Heart right ventricle (tissue), 16 donors: ENCODE measurements around the gene COG5. TPM values are rescaled to one million over a fixed set of nuclear protein-coding genes. Genes with fewer than 3 reads are reported as not detected.

Source experiments
- ATAC-seq, 8 donors: fragments of 200-7000 bp; cut with Tn5 transposase; one replicate each; pipeline ENCODE4 v1.9.1; 2020; ENCODE audit warnings: mild to moderate bottlenecking in 8 of 8, moderate library complexity in 8 of 8, moderate number of reproducible peaks in 1 of 8
- DNase-seq, 2 donors: peaks; one replicate each; pipeline ENCODE4 v3.0.0-alpha.2; 2020
- H3K27ac ChIP-seq, 10 donors: fragments of 200-600 bp; sonication (generic) in 2 of 10; one replicate each; pipeline versions ENCODE4 v1.5.0 to v1.8.0; 2020 to 2022; ENCODE audit warnings: mild to moderate bottlenecking in 3 of 10
- H3K27me3 ChIP-seq, 7 donors: fragments of 200-600 bp; one replicate each; pipeline ENCODE4 v1.8.0; 2021 to 2022; ENCODE audit warnings: mild to moderate bottlenecking in 2 of 7
- H3K36me3 ChIP-seq, 9 donors: fragments of 200-600 bp; sonication (generic) in 1 of 9; one replicate each; pipeline versions ENCODE4 v1.5.0 to v1.8.0; 2020 to 2022; ENCODE audit warnings: mild to moderate bottlenecking in 2 of 9
- H3K4me1 ChIP-seq, 9 donors: fragments of 200-600 bp; sonication (generic) in 1 of 9; one replicate each; pipeline versions ENCODE4 v1.5.0 to v1.8.0; 2020 to 2022; ENCODE audit warnings: mild to moderate bottlenecking in 4 of 9
- H3K4me3 ChIP-seq, 10 donors: fragments of 200-600 bp; sonication (generic) in 2 of 10; one replicate each; pipeline versions ENCODE4 v1.5.0 to v1.8.0; 2020 to 2022; ENCODE audit warnings: mild to moderate bottlenecking in 7 of 10, moderate library complexity in 2 of 10
- H3K9me3 ChIP-seq, 11 donors: fragments of 200-600 bp in 10 of 11; sonication (generic) in 2 of 11; one replicate each; pipeline versions ENCODE4 v1.5.0 to v1.8.0; 2013 to 2022; ENCODE audit warnings: mild to moderate bottlenecking in 2 of 11, control low read depth in 1 of 11, moderate library complexity in 1 of 11
- CTCF ChIP-seq, 9 donors: fragments of 200-600 bp; sonication (generic) in 2 of 9; IDR thresholded peaks; one replicate each; pipeline versions ENCODE4 v1.5.0 to v1.8.0; 2021 to 2022; ENCODE audit warnings: antibody characterized with exemption in 9 of 9, mild to moderate bottlenecking in 5 of 9, moderate library complexity in 1 of 9
- WGBS, 2 donors: extraction: QIAGEN DNeasy Blood & Tissue Kit; methylation state at CpG; one replicate each; pipeline ENCODE4 v1.1.7; 2013; ENCODE audit warnings: inconsistent platforms in 1 of 2; 5-methylcytosine and 5-hydroxymethylcytosine counted together
- intact Hi-C, 10 donors: fragments of 100-400 bp; cut with DNase I; formaldehyde crosslinking; loops; one replicate each; pipeline versions ENCODE4 v1.11.1 to v1.14.2; 2022
- polyA plus RNA-seq, 2 donors: library from polyadenylated mRNA; stranded (reverse); fragments of 200-250 nt; gene quantifications; one replicate each; pipeline ENCODE4 v1.2.3, GENCODE V29; 2013
- total RNA-seq, 10 donors: library from RNA; stranded (reverse); fragmentation: NEBNext Ultra II Directional in 3 of 10; extraction: Animal tissue kit (Norgen Biotek cat#: 25700) in 3 of 10; gene quantifications; one replicate each; pipeline versions ENCODE4 v1.2.1 to v1.2.4, GENCODE V29; 2021 to 2023
- donor health status: Arrhythmogenic right ventricular cardiomyopathy.
- donor health status: ischemic (EF 13 %, LVEDD 7.1; RV severe dilation, severe dysfunction).
- donor health status: healthy with polysubstance abuse.
- donor health status: DM: no; HTN: yes; CAD: no.
- donor health status: DM: no; HTN: no; CAD: no.
- donor health status: ischemic (EF 25% LVEDD 6.9; RV normal size, moderate dysfunction).
- donor health status: ischemic (EF 25% LVEDD 5.7; RV mildly dilated, moderate dysfunction).
- donor health status: healthy.
- donor health status: DM: yes; HTN: yes; CAD: no.
- donor health status: Ischemic cardiomyopathy.
- donor health status: ischemic (EF 35%, LVEDD 5.7; RV mildly dilated, moderate dysfunction).
- donor health status: nonischemic (EF 11% LVEDD 7.7; RV severe dilation, severe dysfunction).
- donor health status: DM: yes; HTN: yes; CAD: no.
- donor health status: PGD.
- donor health status: ischemic (EF 29% LVEDD 5.4; RV normal size, mild dysfunction).
- donor health status: nonischemic (EF 23%, LVEDD 6.1; RV moderate dilation, normal function).

The COG5 gene
- total and polyA plus RNA-seq, 12 donors = 8.4 to 65.8 (median 52.2) TPM

- no peak for DNase-seq
- peaks cover 0 to 10% (median 0%) of the 10 kb centered on the region in 9 donors for H3K36me3 ChIP-seq
- intact Hi-C loops = no loop called here
- H3K4me1 ChIP-seq = peaks cover 0 to 16% (median 0%) of the 10 kb centered on the region in 9 donors
- no peaks in the 10 kb centered on the region for H3K27me3 ChIP-seq
- H3K27ac ChIP-seq = peak overlapping the region in 3 of 10 donors; percentile 6 to 51 (median 18)
- WGBS, 2 donors = 41 to 57% methylated on average over 1 of the region's 1 CpG
- peak in 2 of 8 donors; percentile 50 to 68 for ATAC-seq
- TF ChIP-seq CTCF (IDR thresholded peaks at IDR 0.05) = no peak
- no peaks in the 10 kb centered on the region for H3K9me3 ChIP-seq
- no peak overlapping the region for H3K4me3 ChIP-seq
Observed at GRCh38 chr7:107372298-107372697, 191.4 kb downstream of the COG5 start.

- no peak for TF ChIP-seq CTCF (IDR thresholded peaks at IDR 0.05)
- Histone ChIP-seq H3K4me1 (peaks cover 0 to 16% (median 0%) of the 10 kb centered on the region in 9 donors), H3K27ac (no peak overlapping the region), H3K36me3 (peaks cover 0 to 10% (median 0%) of the 10 kb centered on the region in 9 donors), H3K9me3 (no peaks in the 10 kb centered on the region), H3K4me3 (no peak overlapping the region), H3K27me3 (no peaks in the 10 kb centered on the region)
- DNase-seq = no peak
- ATAC-seq = no peak
- WGBS, 2 donors = 75 to 79% methylated on average over 1 of the region's 1 CpG
- intact Hi-C loops = no loop called here
Observed at GRCh38 chr7:107370816-107371215, 192.9 kb downstream of the COG5 start.

GRCh38 chr7:107364787-107365186 lies 198.9 kb downstream of the COG5 start:
- Histone ChIP-seq H3K27ac (no peak overlapping the region), H3K4me1 (no peaks in the 10 kb centered on the region), H3K4me3 (no peak overlapping the region), H3K9me3 (peaks cover 0 to 10% (median 0%) of the 10 kb centered on the region in 11 donors), H3K27me3 (no peaks in the 10 kb centered on the region), H3K36me3 (peaks cover 0 to 31% (median 17%) of the 10 kb centered on the region in 9 donors)
- no peak for TF ChIP-seq CTCF (IDR thresholded peaks at IDR 0.05)
- DNase-seq = no peak
- 76 to 82% methylated on average over 1 of the region's 1 CpG for WGBS, 2 donors
- ATAC-seq = no peak
- intact Hi-C loops = no loop called here

- Histone ChIP-seq H3K4me1 (no peaks in the 10 kb centered on the region), H3K27me3 (no peaks in the 10 kb centered on the region), H3K9me3 (peaks cover 0 to 13% (median 0%) of the 10 kb centered on the region in 11 donors), H3K4me3 (no peak overlapping the region), H3K27ac (no peak overlapping the region), H3K36me3 (peaks cover 0 to 43% (median 24%) of the 10 kb centered on the region in 9 donors)
- no peak for TF ChIP-seq CTCF (IDR thresholded peaks at IDR 0.05)
- intact Hi-C loops = no loop called here
- ATAC-seq = peak in 1 of 8 donors; percentile 61
- no peak for DNase-seq
- 87 to 97% methylated on average over 9 of the region's 9 CpGs for WGBS, 2 donors
Observed at GRCh38 chr7:107359520-107360316, 204.0 kb downstream of the COG5 start.
